D341Med (cell line): ENCODE measurements around the gene ZNF185.
A peak's percentile ranks its signal among the peaks of the same experiment; 100 is the strongest.
"Not testable (repeated sequence)": the region's sequence is repeated elsewhere in the genome, so short reads cannot be mapped to it uniquely, and the experiment has no call there.

Experiments
- DNase-seq: peaks from one replicate; pipeline ENCODE4 v3.0.0; 2012; ENCODE audit warnings: low spot score

Gene ZNF185

DNA sequence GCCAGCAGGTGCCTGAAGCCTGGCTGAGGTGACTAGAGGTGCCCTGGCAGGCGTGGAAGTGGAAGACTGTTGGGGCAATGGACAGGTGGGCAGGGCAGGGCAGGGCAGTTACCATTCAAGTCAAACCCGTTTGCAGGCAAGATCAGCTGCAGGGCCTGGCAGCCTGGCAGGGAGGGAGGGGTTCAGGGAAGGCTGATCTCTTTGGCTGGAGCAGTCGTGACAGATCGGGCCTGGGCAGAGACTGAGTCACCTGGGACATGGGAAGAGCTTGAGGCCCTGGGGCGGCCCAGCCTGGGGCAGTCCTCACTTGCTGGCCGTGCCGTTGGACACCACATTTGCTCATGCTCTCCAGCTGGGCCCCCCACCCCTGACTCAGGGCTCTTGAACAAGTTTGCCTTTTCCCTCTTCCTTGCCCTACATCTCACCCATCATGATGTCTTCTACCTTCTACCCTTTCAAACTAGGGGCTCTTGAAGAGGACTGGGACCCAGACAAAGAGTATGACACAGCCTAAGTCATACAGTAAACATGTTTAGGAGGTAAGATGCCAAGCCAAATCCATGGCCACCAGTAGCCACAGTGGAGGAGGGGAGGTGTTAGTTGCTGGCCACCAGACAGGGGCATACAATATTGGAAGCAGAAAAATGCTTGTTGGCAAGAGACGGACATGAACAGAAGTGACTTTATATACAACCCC is 2.0 kb upstream of the ZNF185 start:
- DNase-seq = no peak

DNA sequence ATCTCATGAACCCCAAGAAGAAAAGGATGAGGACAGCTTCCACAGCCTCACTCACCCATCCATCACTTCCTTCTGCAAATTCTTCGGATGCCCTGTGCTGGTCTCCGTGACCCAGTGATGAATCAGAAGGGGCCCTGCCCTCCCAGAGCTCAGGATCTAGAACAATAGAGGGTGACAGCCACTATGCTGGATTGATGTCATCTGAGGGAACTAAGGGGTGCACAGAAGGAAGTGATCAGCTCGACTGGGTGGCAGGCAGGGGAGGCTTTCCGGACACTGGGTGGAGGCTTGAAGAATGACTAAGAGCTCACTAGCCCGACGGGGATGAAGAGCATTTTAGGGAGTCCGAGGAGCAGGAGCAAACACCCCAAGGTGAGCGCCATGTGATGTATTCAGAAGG is 1.4 kb upstream of the ZNF185 start:
- no peak for DNase-seq

DNA sequence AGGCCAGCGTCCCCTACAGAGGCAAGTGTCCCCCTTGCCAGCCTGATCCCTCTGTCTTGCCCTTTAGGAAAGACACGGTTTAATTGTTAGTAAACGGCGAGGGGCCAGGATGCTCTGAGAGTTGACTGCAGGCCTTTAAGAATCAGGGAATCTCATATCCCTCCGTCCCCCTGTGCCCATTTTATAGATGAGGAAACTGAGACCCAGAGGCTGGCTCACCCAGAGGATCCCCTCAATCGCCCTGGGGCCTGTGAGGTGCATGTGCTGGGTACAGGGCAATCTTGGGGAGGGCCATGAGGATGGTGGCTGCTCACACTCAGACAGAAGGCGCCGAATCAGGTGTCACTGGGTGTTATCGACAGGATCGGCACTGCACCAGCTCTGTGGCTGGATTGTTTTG is 575 bp downstream of the ZNF185 start:
- DNase-seq = no peak

DNA sequence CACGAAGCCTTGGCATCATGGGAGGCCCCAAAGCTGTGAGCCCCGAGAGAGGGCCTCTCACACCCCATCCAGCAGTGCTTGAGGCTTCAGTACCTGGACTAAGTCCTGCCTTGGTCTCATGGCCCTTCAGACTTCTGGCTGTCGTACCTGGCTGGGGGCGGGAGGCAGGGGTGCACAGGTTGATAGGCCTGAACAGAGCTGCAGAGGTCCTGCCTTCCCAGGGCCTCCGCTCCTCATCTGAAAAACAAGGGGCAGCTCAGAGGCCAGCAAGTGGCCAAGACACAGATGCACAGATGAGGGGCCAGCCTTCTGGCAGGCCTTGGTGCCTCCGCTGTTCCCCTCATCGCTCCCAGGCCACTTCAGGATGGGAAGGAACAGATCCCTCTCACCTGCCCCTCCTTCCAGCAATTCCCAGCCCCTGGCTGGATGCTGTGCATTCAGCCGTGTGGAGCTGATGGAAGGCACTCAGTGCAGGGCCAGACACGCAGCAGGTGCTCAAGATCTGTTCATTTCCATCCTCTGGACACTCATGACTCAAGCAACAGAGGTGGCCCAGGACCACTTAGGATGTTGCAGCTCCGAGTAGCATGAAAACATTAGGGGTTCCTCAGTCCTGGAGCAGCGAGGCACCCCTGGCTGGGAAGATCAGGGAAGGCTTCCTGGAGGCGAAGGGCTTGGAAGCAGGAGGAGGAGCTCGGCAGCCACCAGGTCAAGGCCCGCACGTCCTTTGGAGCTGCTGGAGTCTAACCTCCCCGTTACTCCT is 1.4 kb downstream of the ZNF185 start:
- DNase-seq = no peak

DNA sequence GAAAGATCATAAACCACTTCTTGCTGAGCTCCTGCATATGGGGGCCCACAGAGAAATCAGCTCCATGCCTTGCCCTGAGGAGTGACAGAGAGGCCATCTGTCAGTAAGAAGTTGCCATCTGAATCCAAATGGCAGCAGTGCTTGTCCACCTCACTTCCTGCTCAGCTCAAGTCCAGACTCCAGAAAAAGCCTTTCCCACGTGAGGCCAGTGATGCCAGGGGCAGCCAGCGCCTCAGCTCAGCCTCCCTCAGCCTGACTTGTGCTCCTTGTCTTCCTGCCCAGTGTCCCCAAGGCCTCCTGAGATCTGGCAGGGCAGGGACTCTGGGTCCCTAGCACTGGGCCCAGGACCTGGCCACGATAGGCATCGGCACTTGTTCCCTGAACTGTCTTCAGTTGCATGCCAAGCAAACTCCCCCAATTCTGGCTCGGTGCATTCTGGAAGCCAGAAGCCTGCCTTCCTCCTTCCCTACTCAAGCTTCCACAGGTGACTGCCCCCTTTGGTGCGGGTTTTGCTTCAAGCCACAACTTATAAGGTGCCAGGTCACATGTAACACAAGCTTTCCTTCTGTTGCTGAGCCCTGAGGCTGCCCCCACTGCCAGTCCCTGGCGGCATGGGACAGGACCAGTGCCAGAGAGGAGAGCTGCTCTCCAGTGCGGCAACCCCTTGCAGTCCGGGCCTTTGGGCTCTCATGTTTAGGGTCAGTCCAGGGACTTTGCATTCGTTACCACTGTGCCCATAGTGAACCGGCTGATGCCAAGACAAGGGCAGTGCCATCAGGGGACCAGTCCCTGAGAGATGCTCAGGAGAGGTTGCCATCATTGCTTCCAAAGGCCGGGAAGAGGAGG is 2.2 kb downstream of the ZNF185 start:
- DNase-seq = no peak

- no peak for DNase-seq
Measured at GRCh38 chrX:152900937-152901445, 3.1 kb downstream of the ZNF185 start.

DNA sequence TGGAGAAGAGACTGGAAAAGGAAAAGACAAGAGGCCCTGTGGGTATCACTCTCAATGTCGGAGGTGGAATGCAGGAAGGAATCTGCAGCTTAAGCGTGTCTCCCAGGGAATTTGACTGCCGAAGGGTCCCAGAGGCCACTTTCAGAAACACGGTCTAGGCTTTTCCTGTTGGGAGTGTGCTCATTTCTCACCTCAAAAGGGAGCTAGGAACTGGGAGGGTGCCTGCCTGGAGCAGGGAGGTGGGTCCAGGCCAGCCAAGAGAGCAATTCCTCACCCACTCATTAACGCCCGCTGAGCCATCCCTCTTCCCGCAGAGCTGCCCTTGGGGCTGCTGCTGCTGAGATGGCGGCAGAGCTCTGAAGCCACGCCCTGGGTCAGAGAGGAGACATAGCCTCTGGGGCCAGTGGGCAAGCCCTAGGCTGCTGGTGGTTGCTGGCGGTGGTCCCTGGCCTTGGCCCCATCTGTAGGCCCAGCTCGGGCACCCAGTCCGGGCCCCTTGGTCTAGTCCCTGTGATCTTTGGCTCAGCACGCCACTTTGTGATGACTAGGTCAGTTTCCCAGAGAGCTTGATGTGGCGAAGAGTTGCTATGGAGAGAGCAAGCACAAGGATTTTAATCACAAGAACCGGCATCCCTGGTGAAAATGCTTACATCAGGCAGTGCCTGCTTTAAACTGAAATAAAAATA is 4.1 kb downstream of the ZNF185 start:
- DNase-seq = no peak

- no peak for DNase-seq
Measured at GRCh38 chrX:152902502-152902820, 4.6 kb downstream of the ZNF185 start.

GRCh38 chrX:152903589-152903988 is 5.7 kb downstream of the ZNF185 start:
- no peak for DNase-seq

- peak; percentile 75 for DNase-seq
Measured at GRCh38 chrX:152904151-152905080, 6.5 kb downstream of the ZNF185 start.

- no peak for DNase-seq
Measured at GRCh38 chrX:152905081-152905420, 7.2 kb downstream of the ZNF185 start.

DNA sequence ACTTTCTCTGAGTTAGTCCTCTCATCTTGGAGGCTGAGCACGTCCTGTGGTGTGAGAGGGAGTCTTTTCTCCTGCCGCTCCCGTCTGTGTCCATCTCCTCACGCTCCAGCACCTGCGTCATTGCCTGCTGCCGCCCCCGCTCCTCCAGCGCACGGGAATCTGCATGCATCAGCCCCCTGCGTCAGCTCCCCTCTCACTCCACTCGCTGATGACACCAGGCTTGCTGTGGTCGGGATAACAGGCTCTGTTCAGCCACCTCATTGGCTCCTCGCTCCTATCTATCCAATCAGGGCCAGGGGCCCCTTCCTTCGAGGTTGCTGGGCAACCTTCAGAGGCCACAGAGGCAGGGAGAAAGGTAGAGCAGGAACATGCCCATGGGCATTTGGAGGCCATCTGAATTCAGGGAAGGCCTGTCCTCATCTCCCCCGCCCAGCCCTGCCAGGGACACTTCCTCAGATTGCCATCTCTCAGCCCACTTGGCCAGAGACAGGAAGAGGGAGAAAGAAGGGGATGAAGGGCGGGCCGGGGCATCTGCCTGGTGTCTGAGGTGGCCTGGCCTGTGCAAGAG is 9.3 kb downstream of the ZNF185 start:
- no peak for DNase-seq

DNA sequence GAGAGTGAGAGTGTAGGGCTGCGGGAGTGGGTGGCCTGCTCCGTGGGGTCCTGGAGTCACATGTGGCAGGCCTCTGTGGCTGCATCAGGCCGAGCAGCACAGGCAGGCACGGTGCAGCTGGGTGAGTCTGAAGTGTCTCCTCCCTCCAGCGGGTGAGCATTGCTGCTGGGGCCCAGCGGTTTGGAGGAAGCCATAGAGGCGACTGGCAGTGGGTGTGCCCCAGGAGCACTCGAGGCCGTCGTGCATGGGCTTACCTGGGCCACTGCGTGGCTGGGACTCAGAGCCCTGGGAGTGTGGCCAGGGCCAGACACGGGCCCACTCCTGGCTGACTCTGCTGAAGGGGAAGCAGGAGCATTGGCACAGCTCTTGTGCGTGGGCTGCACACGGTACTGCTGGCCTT is 10.6 kb downstream of the ZNF185 start:
- no peak for DNase-seq

GRCh38 chrX:152910018-152910417 is 12.2 kb downstream of the ZNF185 start:
- not testable (repeated sequence) for DNase-seq

DNA sequence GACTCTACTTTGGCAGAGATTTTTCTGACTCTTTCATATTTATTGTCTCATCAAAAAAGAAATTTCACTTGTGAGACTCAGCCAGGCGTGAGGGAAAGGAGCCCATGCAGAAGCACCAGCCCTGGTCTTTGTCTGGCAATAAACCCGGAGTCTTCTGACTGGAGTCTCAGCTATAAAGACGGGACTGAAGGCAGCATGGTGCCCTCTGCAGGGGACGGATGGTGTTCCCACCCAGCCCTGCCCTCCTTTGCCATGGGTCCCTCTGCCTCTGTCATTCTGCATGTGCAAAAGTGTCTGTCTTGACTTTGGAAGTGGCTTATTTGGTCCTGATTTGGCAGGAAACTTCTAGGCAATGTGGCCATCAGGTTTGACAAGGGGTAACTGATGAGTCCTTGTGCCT is 14.2 kb downstream of the ZNF185 start:
- no peak for DNase-seq

- no peak for DNase-seq
Measured at GRCh38 chrX:152912641-152913040, 14.8 kb downstream of the ZNF185 start.

DNA sequence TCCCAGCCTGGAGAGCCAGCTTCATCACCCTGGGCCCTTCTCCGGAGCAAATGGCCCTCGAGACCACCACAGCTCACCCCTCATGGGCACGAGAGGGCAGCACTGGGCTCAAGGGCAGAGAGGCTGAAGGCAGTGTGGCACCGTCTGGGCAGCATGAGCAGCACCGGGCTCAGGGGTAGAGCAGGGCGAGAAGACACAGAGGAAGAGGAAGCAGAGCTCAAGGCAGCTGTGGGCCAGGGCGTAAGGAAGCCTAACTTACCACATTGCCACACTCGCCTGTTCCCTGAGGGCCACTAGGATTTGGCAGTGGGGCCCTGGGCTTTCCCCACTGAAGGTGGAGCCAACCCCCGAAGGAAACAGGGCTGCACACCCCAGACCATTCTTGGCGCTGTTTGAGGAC is 15.5 kb downstream of the ZNF185 start:
- DNase-seq = no peak

DNA sequence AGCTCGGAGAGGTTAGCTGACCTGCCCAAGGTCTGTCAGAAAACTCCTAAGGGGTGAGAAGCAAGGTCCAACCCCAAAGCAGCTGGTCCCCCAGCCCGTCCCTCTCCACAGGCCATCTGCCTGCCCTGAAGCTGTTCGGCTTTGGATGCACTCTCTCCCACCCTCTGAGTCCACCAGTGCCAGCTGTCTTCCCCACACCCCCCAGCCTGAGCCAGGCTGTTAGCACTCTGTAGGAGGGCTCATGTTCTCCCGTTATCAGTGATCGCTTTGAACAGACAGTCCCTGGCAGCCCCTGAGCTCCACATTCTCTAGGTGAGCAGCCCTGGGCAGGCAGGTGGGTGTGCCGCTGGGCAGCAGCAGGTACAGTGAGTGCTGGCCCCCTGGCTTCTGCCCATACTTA is 16.0 kb downstream of the ZNF185 start:
- DNase-seq = no peak

DNA sequence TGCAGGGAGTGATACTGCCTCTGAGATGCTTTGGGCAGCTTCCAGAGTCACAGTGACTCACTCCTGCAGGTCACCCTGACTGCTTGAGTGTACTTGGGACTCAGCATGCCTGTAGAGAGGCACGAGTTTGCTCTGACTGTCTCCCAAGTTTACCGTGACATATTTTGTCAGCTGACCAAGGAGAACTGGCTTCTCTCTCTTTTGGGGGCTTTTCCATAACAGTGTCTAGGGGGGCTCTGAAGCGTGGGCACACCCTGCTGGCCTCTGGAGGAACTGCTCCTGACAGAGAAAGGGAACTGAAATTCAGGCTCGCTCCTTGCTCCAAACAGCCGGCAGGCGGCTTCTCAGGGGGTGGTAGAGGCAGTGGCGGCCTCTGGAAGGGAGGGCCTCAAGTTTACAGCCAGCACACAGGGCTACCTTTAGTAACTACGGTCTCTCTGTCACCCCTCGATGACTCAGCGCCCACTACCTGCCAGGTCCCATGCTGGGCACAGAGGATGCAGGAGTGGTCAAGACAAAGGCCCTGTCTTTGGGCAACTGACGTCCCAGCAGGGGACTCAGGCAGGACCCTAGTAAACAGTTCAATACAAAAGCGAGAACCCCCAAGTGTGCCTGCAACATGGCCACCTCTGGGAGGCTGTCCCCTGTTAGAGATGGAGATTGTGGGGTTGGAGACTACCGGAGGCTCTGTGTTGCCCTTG is 17.8 kb downstream of the ZNF185 start:
- peak; percentile 68 for DNase-seq
